ENCODE results near the gene PTCHD4.

- no peak for TF ChIP-seq POLR2A (IDR thresholded peaks at IDR 0.05)
- no peak for TF ChIP-seq POLR2AphosphoS5 (IDR thresholded peaks at IDR 0.05)
Measured at GRCh38 chr6:48111143-48111506, at the start of gene PTCHD4.
